Right renal pelvis (tissue), 4 donors: ENCODE results near the gene NOC2L. TPM values are rescaled to one million over a fixed set of nuclear protein-coding genes. Genes with fewer than 3 reads are reported as not detected.
"Not testable (repeated sequence)": the region's sequence is repeated elsewhere in the genome, so short reads cannot be mapped to it uniquely, and the experiment has no call there.

ENCODE experiments used
- DNase-seq, 4 donors: peaks; one replicate each; pipeline ENCODE4 v3.0.0-alpha.2; 2013; ENCODE audit warnings: low read depth in 4 of 4, low spot score in 3 of 4, missing footprints in 1 of 4
- polyA plus RNA-seq, 4 donors: library from polyadenylated mRNA; unstranded; fragments of 120-200 nt; gene quantifications; one replicate each; pipeline ENCODE4 v1.2.1, GENCODE V29; 2013; ENCODE audit not compliant: insufficient read length in 4 of 4

Gene NOC2L
- polyA plus RNA-seq, 4 donors: 53.1 to 65.2 (median 57.0) TPM

- no peak for DNase-seq
Observed at GRCh38 chr1:908661-909060, 50.4 kb downstream of the NOC2L start.

- no peak for DNase-seq
Observed at GRCh38 chr1:907611-908451, 51.2 kb downstream of the NOC2L start.

- no peak for DNase-seq
Observed at GRCh38 chr1:906600-907420, 52.2 kb downstream of the NOC2L start.

- DNase-seq: no peak
Observed at GRCh38 chr1:905811-906599, 53.1 kb downstream of the NOC2L start.

GRCh38 chr1:905071-905749, 53.8 kb downstream of the NOC2L start:
- DNase-seq: no peak

- peak in 2 of 4 donors; percentile 77 to 91 for DNase-seq
Observed at GRCh38 chr1:904310-904950, 54.6 kb downstream of the NOC2L start.

- DNase-seq: no peak
Observed at GRCh38 chr1:903721-904271, 55.3 kb downstream of the NOC2L start.

- no peak for DNase-seq
Observed at GRCh38 chr1:903305-903704, 55.8 kb downstream of the NOC2L start.

- no peak for DNase-seq
Observed at GRCh38 chr1:902802-903201, 56.3 kb downstream of the NOC2L start.

GRCh38 chr1:901108-901859, 57.8 kb downstream of the NOC2L start:
- no peak for DNase-seq

- no peak for DNase-seq
Observed at GRCh38 chr1:899636-900317, 59.3 kb downstream of the NOC2L start.

GRCh38 chr1:897951-898350, 61.1 kb downstream of the NOC2L start:
- DNase-seq: not testable (repeated sequence)

GRCh38 chr1:897226-897625, 61.8 kb downstream of the NOC2L start:
- DNase-seq: no peak

Other genes starting within 250 kb of the NOC2L start
- 10 to 100 TPM; 54.0 to 86.3 (median 65.2) TPM for gene SAMD11, start 35.3 kb downstream of the NOC2L start, polyA plus RNA-seq
- 10 to 100 TPM in 2 of 4 donors, 1 to 10 TPM in 2; 9.3 to 15.2 (median 11.3) TPM for gene KLHL17, start 1.3 kb upstream of the NOC2L start, polyA plus RNA-seq
- 1 to 10 TPM in 1 of 4 donors, under 1 TPM in 3; 0.13 to 1.2 (median 0.46) TPM for gene PLEKHN1, start 7.2 kb upstream of the NOC2L start, polyA plus RNA-seq
- under 1 TPM in 3 of 4 donors, not detected in 1; 0.14 to 0.38 (median 0.37) TPM for gene PERM1, start 22.8 kb upstream of the NOC2L start, polyA plus RNA-seq
- gene HES4, start 40.8 kb upstream of the NOC2L start, polyA plus RNA-seq: 10 to 100 TPM; 16.7 to 56.7 (median 20.2) TPM
- 10 to 100 TPM in 3 of 4 donors, 1 to 10 TPM in 1; 9.1 to 15.7 (median 13.3) TPM for gene ISG15, start 54.2 kb upstream of the NOC2L start, polyA plus RNA-seq
- gene AGRN, start 60.9 kb upstream of the NOC2L start, polyA plus RNA-seq: 100 to 1,000 TPM; 200 to 311 (median 231) TPM
- under 1 TPM; 0.14 to 0.88 (median 0.37) TPM for gene RNF223, start 115.0 kb upstream of the NOC2L start, polyA plus RNA-seq
- gene C1orf159, start 156.8 kb upstream of the NOC2L start, polyA plus RNA-seq: 10 to 100 TPM in 1 of 4 donors, 1 to 10 TPM in 3; 7.9 to 14.8 (median 9.5) TPM
- gene TTLL10, start 214.6 kb upstream of the NOC2L start, polyA plus RNA-seq: under 1 TPM; 0.33 to 0.83 (median 0.63) TPM
- 1 to 10 TPM in 1 of 4 donors, under 1 TPM in 2, not detected in 1; 0.29 to 1.1 (median 0.67) TPM for gene TNFRSF18, start 247.3 kb upstream of the NOC2L start, polyA plus RNA-seq